Sigmoid colon (tissue), 7 donors: Measurements from ENCODE around the gene MAPK13. TPM values are rescaled to one million over a fixed set of nuclear protein-coding genes. Genes with fewer than 3 reads are reported as not detected.

ENCODE experiments used
- DNase-seq: peaks from one replicate; pipeline ENCODE4 v3.0.0-alpha.2; 2019
- H3K27ac ChIP-seq, 4 donors: fragments of 200-600 bp; sonication (generic); one replicate each; pipeline ENCODE4 v1.5.1; 2016 to 2019; ENCODE audit warnings: mild to moderate bottlenecking in 1 of 4
- H3K27me3 ChIP-seq, 3 donors: fragments of 200-600 bp; sonication (generic); one replicate each; pipeline ENCODE4 v1.5.1; 2019; ENCODE audit warnings: mild to moderate bottlenecking in 1 of 3
- H3K36me3 ChIP-seq, 4 donors: fragments of 200-600 bp; sonication (generic); one replicate each; pipeline ENCODE4 v1.5.1; 2016 to 2019
- H3K4me1 ChIP-seq, 4 donors: fragments of 200-600 bp; sonication (generic); one replicate each; pipeline ENCODE4 v1.5.1; 2017 to 2019
- H3K4me3 ChIP-seq, 4 donors: fragments of 200-600 bp; sonication (generic); one replicate each; pipeline ENCODE4 v1.5.1; 2017 to 2019; ENCODE audit warnings: mild to moderate bottlenecking in 2 of 4, moderate library complexity in 1 of 4
- H3K9me3 ChIP-seq, 4 donors: fragments of 200-600 bp in 3 of 4; sonication (generic) in 3 of 4; one replicate each; pipeline versions ENCODE4 v1.5.1 to v1.6.1; 2013 to 2019
- EP300 ChIP-seq, 4 donors: sonication (generic); formaldehyde crosslinking; IDR thresholded peaks; one replicate each; pipeline ENCODE4 v1.6.1; 2017; ENCODE audit warnings: antibody characterized with exemption in 4 of 4
- POLR2A ChIP-seq, 2 donors: fragments of 450-650 bp; IDR thresholded peaks; one replicate each; pipeline ENCODE4 v1.6.1; 2016; ENCODE audit warnings: antibody characterized with exemption in 2 of 2, mild to moderate bottlenecking in 2 of 2, moderate library complexity in 2 of 2
- POLR2AphosphoS5 ChIP-seq, 4 donors: sonication (generic); formaldehyde crosslinking; IDR thresholded peaks; one replicate each; pipeline ENCODE4 v1.6.1; 2017; ENCODE audit warnings: antibody characterized with exemption in 4 of 4
- WGBS, 2 donors: extraction: QIAGEN DNeasy Blood & Tissue Kit; methylation state at CpG; one replicate each; pipeline ENCODE4 v1.1.7; 2013; 5-methylcytosine and 5-hydroxymethylcytosine counted together
- intact Hi-C: fragments of 100-400 bp; cut with DNase I; formaldehyde crosslinking; loops from one replicate; pipeline ENCODE4 v1.15.1; 2023
- polyA plus RNA-seq, 3 donors: library from polyadenylated mRNA; stranded (reverse); fragments of 200-250 nt; gene quantifications; one replicate each; pipeline ENCODE4 v1.2.3, GENCODE V29; 2013
- total RNA-seq, 4 donors: library from RNA; depleted of rRNA; stranded (reverse); fragments of >200 nt; gene quantifications; one replicate each; pipeline ENCODE4 v1.1.0, GENCODE V29; 2016
- TF ChIP-seq, protein P1 (sequence below), 4 experiments: fragments of 450-650 bp in 3 of 4; fragments of 200-600 bp in 1 of 4; IDR thresholded peaks; one replicate each; pipeline ENCODE4 v1.5.1; 2016 to 2019; ENCODE audit warnings: antibody characterized with exemption in 4 of 4, mild to moderate bottlenecking in 3 of 4, moderate library complexity in 2 of 4
- donor health status: healthy with polysubstance abuse.
- donor health status: Bipolar disorder and iron deficiency.
- donor health status: healthy.

The MAPK13 gene
- total and polyA plus RNA-seq, 7 donors, result 1.8 to 159 (median 3.6) TPM

DNA sequence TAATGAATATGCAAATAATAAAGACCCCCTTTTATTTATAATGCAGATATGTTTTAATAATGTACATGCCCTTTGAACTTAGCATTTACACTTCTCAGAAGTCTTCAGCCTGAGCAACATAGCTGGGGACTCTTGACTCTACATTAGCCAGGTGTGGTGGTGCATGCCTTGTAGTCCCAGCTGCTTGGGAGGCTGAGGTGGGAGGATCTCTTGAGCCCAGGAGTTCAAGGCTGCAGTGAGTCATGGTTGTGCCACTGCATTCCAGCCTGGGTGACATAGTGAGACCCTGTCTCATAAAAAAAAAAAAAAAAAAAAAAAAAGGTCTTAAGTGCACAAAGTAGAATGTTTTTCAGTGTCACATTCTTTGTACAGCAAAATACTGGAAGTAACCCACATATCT lies 17.3 kb upstream of the MAPK13 start:
- Histone ChIP-seq H3K36me3 (peaks cover 0 to 47% (median 5%) of the 10 kb centered on the region in 4 donors), H3K27ac (no peak overlapping the region)
- intact Hi-C loops, result no loop called here

DNA sequence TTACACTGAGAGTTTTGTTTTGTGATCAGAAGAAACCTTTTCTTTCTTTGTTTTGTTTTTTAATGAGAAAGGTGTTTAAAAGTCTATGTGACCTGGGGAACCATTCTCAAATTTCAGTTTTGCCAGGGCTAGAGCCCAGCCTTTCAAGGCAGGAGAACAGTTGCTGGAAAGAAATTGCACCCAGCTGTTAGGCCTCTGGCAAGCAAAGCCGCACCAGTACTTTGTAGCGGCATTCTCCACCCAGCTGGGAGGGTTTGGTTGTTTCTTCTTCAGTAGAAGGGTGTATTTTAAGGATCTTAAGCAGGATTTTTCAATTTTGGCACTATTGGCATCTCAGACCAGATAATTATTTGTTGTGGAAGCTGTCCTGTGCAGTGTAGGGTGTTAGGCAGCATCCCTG lies 16.6 kb upstream of the MAPK13 start:
- Histone ChIP-seq H3K4me1 (peaks cover 0 to 16% (median 11%) of the 10 kb centered on the region in 4 donors), H3K4me3 (no peak overlapping the region), H3K27me3 (no peaks in the 10 kb centered on the region), H3K27ac (no peak overlapping the region), H3K9me3 (no peaks in the 10 kb centered on the region), H3K36me3 (peaks cover 0 to 41% (median 4%) of the 10 kb centered on the region in 4 donors)
- intact Hi-C loops, result no loop called here
- no peak for DNase-seq
- no peak for TF ChIP-seq EP300 (IDR thresholded peaks at IDR 0.05)
- no peak for TF ChIP-seq POLR2AphosphoS5 (IDR thresholded peaks at IDR 0.05)
- no peak for TF ChIP-seq POLR2A (IDR thresholded peaks at IDR 0.05)
- TF ChIP-seq, protein P1, sequence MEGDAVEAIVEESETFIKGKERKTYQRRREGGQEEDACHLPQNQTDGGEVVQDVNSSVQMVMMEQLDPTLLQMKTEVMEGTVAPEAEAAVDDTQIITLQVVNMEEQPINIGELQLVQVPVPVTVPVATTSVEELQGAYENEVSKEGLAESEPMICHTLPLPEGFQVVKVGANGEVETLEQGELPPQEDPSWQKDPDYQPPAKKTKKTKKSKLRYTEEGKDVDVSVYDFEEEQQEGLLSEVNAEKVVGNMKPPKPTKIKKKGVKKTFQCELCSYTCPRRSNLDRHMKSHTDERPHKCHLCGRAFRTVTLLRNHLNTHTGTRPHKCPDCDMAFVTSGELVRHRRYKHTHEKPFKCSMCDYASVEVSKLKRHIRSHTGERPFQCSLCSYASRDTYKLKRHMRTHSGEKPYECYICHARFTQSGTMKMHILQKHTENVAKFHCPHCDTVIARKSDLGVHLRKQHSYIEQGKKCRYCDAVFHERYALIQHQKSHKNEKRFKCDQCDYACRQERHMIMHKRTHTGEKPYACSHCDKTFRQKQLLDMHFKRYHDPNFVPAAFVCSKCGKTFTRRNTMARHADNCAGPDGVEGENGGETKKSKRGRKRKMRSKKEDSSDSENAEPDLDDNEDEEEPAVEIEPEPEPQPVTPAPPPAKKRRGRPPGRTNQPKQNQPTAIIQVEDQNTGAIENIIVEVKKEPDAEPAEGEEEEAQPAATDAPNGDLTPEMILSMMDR (IDR thresholded peaks at IDR 0.05), result no peak
- WGBS, 2 donors, result 75 to 82% methylated on average over 2 of the region's 2 CpGs

More for the DNA sequence above, 17.3 kb upstream of the MAPK13 start:
- Histone ChIP-seq H3K9me3 (no peaks in the 10 kb centered on the region), H3K4me1 (peaks cover 0 to 16% (median 11%) of the 10 kb centered on the region in 4 donors), H3K4me3 (no peak overlapping the region), H3K27me3 (no peaks in the 10 kb centered on the region)
- DNase-seq, result no peak
- TF ChIP-seq EP300 (IDR thresholded peaks at IDR 0.05) (no peak), POLR2A (IDR thresholded peaks at IDR 0.05) (no peak), POLR2AphosphoS5 (IDR thresholded peaks at IDR 0.05) (no peak)
- TF ChIP-seq, protein P1 (IDR thresholded peaks at IDR 0.05), result no peak

DNA sequence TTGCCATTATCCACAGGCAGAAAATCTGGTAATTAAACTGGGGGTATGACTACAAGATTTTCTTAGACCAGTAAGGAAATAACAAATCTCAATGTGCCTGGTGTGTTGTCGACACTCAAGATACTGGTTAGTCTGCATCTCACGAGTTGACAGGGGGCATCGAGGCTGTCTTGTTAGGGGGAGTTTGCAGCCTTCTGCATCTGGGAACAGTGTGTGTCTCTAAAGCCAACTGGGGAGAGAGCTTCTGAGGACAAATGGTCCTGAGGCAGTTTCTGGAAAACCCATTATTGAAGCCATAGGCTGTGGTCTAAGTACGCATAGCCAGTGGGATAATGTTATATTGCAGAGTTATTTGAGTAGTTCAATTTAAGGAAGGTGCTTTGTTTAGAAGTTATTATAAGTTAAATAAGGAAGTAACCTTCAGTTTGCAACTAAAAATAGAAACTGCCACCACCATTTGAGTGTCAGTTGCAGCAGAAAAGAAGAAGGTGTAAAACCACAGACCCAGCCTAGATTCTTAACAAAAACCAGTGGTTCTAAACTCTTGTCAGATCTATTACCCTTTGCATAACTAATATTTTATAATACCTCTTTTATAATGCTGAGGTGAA lies 15.4 kb upstream of the MAPK13 start:
- 15 to 24% methylated on average over 4 of the region's 4 CpGs for WGBS, 2 donors
- H3K9me3 ChIP-seq, result no peaks in the 10 kb centered on the region
- H3K4me1 ChIP-seq, result peaks cover 0 to 16% (median 11%) of the 10 kb centered on the region in 4 donors
- TF ChIP-seq, protein P1 (IDR thresholded peaks at IDR 0.05), result no peak
- TF ChIP-seq POLR2A (IDR thresholded peaks at IDR 0.05) (no peak), EP300 (IDR thresholded peaks at IDR 0.05) (no peak), POLR2AphosphoS5 (IDR thresholded peaks at IDR 0.05) (no peak)
- H3K4me3 ChIP-seq, result no peak overlapping the region
- H3K36me3 ChIP-seq, result peaks cover 0 to 29% (median 4%) of the 10 kb centered on the region in 4 donors
- H3K27ac ChIP-seq, result no peak overlapping the region
- no peaks in the 10 kb centered on the region for H3K27me3 ChIP-seq
- no peak for DNase-seq
- intact Hi-C loops, result no loop called here

DNA sequence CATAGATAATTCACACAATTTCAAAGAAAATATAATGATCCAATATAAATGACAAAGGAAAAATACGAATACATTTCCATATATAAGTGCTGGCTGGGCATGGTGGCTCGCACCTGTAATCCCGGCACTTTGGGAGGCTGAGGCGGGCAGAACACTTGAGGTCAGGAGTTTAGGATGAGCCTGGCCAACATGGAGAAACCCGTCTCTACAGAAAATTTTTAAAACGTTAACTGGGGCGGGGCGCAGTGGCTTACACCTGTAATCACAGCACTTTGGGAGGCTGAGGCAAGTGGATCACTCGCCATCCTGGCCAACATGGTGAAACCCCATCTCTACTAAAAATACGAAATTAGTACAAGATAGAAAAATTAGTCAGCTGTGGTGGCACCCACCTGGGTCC lies 14.9 kb upstream of the MAPK13 start:
- no peak overlapping the region for H3K27ac ChIP-seq
- DNase-seq, result peak; percentile 37
- peaks cover 0 to 13% (median 7%) of the 10 kb centered on the region in 4 donors for H3K4me1 ChIP-seq
- no peak overlapping the region for H3K4me3 ChIP-seq
- TF ChIP-seq, protein P1 (IDR thresholded peaks at IDR 0.05), result no peak
- TF ChIP-seq EP300 (IDR thresholded peaks at IDR 0.05) (no peak), POLR2AphosphoS5 (IDR thresholded peaks at IDR 0.05) (no peak), POLR2A (IDR thresholded peaks at IDR 0.05) (no peak)
- intact Hi-C loops, result no loop called here
- H3K36me3 ChIP-seq, result peaks cover 0 to 26% (median 4%) of the 10 kb centered on the region in 4 donors
- H3K27me3 ChIP-seq, result no peaks in the 10 kb centered on the region
- 80% methylated on average over 10 of the region's 10 CpGs for WGBS, 2 donors
- H3K9me3 ChIP-seq, result no peaks in the 10 kb centered on the region
